CD14-positive monocyte (primary cell): Measurements from ENCODE around the gene CAV1. TPM values are rescaled to one million over a fixed set of nuclear protein-coding genes. Genes with fewer than 3 reads are reported as not detected.

Experiments
- DNase-seq, 3 donors: peaks; one replicate each; pipeline ENCODE4 v3.0.0-alpha.2; 2011 to 2022
- H2AFZ ChIP-seq: 2 replicates; pipeline ENCODE4 v1.6.0; 2012; ENCODE audit warnings: mild to moderate bottlenecking, low read depth, low read length, inconsistent platforms; ENCODE audit not compliant: insufficient read depth, poor library complexity, severe bottlenecking
- H3K27ac ChIP-seq, 2 donors: 1 replicate in 1 of 2; 2 replicates in 1 of 2; pipeline ENCODE4 v1.5.1; 2012 to 2013; ENCODE audit warnings: low read length in 2 of 2, control low read depth in 1 of 2, inconsistent platforms in 1 of 2, low read depth in 1 of 2, mild to moderate bottlenecking in 1 of 2
- H3K27me3 ChIP-seq, 2 donors: one replicate each; pipeline versions ENCODE4 v1.6.0 to v1.6.1; 2011 to 2013; ENCODE audit warnings: low read length in 2 of 2; ENCODE audit not compliant: control insufficient read depth in 2 of 2, insufficient read depth in 2 of 2
- H3K36me3 ChIP-seq, 2 donors: replicated peaks in 1 of 2; 1 replicate in 1 of 2; 2 replicates in 1 of 2; pipeline versions ENCODE4 v1.5.1 to v1.6.1; 2012 to 2013; ENCODE audit warnings: low read length in 2 of 2, control low read depth in 1 of 2, inconsistent platforms in 1 of 2, mild to moderate bottlenecking in 1 of 2; ENCODE audit not compliant: insufficient read depth in 2 of 2, control insufficient read depth in 1 of 2
- H3K4me1 ChIP-seq, 2 donors: 1 replicate in 1 of 2; 2 replicates in 1 of 2; pipeline versions ENCODE4 v1.5.1 to v1.6.1; 2012 to 2013; ENCODE audit warnings: low read length in 2 of 2, control low read depth in 1 of 2, inconsistent platforms in 1 of 2, mild to moderate bottlenecking in 1 of 2, moderate library complexity in 1 of 2; ENCODE audit not compliant: insufficient read depth in 2 of 2, control insufficient read depth in 1 of 2
- H3K4me2 ChIP-seq: replicated peaks from 2 replicates; pipeline ENCODE3; 2012; ENCODE audit warnings: low read length, moderate library complexity, mild to moderate bottlenecking; ENCODE audit not compliant: poor library complexity, severe bottlenecking; ENCODE audit errors: extremely low read depth
- H3K4me3 ChIP-seq, 3 experiments: fragments of 200-600 bp in 1 of 3; sonication (generic) in 1 of 3; replicated peaks in 1 of 3; 1 replicate in 2 of 3; 2 replicates in 1 of 3; pipeline ENCODE4 v1.5.1; 2011 to 2013; ENCODE audit warnings: low read length in 3 of 3, mild to moderate bottlenecking in 3 of 3, control low read depth in 2 of 3, low read depth in 2 of 3, inconsistent platforms in 1 of 3, moderate library complexity in 1 of 3
- H3K79me2 ChIP-seq: 2 replicates; pipeline ENCODE4 v1.6.0; 2012; ENCODE audit warnings: mild to moderate bottlenecking, control low read depth, inconsistent platforms, low read length, moderate library complexity; ENCODE audit not compliant: insufficient read depth
- H3K9ac ChIP-seq: 2 replicates; pipeline ENCODE4 v1.6.0; 2017; ENCODE audit warnings: low read length, mild to moderate bottlenecking; ENCODE audit not compliant: insufficient read depth, poor library complexity, severe bottlenecking
- H3K9me3 ChIP-seq, 2 donors: replicated peaks in 1 of 2; 1 replicate in 1 of 2; 2 replicates in 1 of 2; pipeline versions ENCODE4 v1.5.1 to v1.6.1; 2012 to 2013; ENCODE audit warnings: low read length in 2 of 2, control low read depth in 1 of 2; ENCODE audit not compliant: control insufficient read depth in 1 of 2, insufficient read depth in 1 of 2
- H4K20me1 ChIP-seq: 2 replicates; pipeline ENCODE4 v1.6.0; 2012; ENCODE audit warnings: mild to moderate bottlenecking, low read length, control low read depth, moderate library complexity; ENCODE audit not compliant: insufficient read depth
- H3K27ac Mint-ChIP-seq, 7 donors: one replicate each; pipeline ENCODE4 v1.8.0; 2020; ENCODE audit warnings: mild to moderate bottlenecking in 7 of 7, mixed read lengths in 7 of 7, moderate library complexity in 6 of 7, inconsistent platforms in 2 of 7
- H3K27me3 Mint-ChIP-seq, 3 donors: one replicate each; pipeline ENCODE4 v1.8.0; 2021 to 2022; ENCODE audit warnings: low read depth in 3 of 3, mild to moderate bottlenecking in 3 of 3, mixed read lengths in 3 of 3, moderate library complexity in 3 of 3, inconsistent platforms in 1 of 3
- H3K36me3 Mint-ChIP-seq, 2 donors: one replicate each; pipeline ENCODE4 v1.8.0; 2020; ENCODE audit warnings: mixed read lengths in 2 of 2, inconsistent platforms in 1 of 2, mild to moderate bottlenecking in 1 of 2
- H3K4me1 Mint-ChIP-seq: one replicate; pipeline ENCODE4 v1.8.0; 2020; ENCODE audit warnings: mild to moderate bottlenecking, mixed read lengths
- H3K4me3 Mint-ChIP-seq, 2 donors: one replicate each; pipeline ENCODE4 v1.8.0; 2020; ENCODE audit warnings: mild to moderate bottlenecking in 2 of 2, mixed read lengths in 2 of 2, moderate library complexity in 1 of 2
- H3K9me3 Mint-ChIP-seq, 7 donors: one replicate each; pipeline ENCODE4 v1.8.0; 2020 to 2022; ENCODE audit warnings: mixed read lengths in 7 of 7, mild to moderate bottlenecking in 6 of 7, moderate library complexity in 6 of 7, inconsistent platforms in 2 of 7
- WGBS: methylation state at CpG from one replicate; pipeline ENCODE4 v1.1.5; 2013; ENCODE audit warnings: missing lambda C conversion rate; ENCODE audit not compliant: insufficient coverage; 5-methylcytosine and 5-hydroxymethylcytosine counted together
- intact Hi-C, 2 donors: fragments of 100-400 bp; cut with micrococcal nuclease; formaldehyde crosslinking; loops; one replicate each; pipeline versions ENCODE4 v1.15.0 to v1.15.1; 2023
- polyA plus RNA-seq, 3 donors: library from polyadenylated mRNA; depleted of rRNA in 1 of 3; unstranded in 2 of 3; stranded (reverse) in 1 of 3; fragments of 300-500 nt in 2 of 3; fragments of >200 nt in 1 of 3; fragmentation: Illumina TruSeq in 2 of 3; gene quantifications; 1 replicate in 2 of 3; 2 replicates in 1 of 3; pipeline ENCODE4 v1.2.3, GENCODE V29; 2012 to 2021
- TF ChIP-seq, protein P1 (sequence below): fragments of 200-600 bp; IDR thresholded peaks from one replicate; pipeline ENCODE4 v1.8.0; 2022; ENCODE audit warnings: antibody characterized with exemption, mild to moderate bottlenecking

Gene CAV1
- polyA plus RNA-seq, 3 donors, result not detected

DNA sequence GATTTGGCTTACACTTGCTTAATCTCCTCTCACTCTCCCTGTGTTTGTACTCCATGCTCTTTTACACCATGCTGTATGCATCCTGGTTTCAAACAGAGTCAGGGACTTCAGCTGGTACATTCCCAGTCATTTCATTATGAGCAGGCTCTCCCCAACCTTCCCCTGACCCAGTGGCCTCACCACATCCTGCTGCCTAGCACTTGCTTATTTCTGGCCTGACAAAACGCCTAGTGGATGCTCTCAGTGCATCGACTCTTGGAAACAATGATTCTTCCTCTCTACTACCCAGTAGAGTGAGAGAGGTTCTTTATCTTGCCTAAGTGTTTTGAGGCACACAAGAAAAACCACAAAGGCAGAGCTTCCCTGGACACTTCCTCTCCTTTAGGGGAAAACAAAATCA is 63.4 kb downstream of the CAV1 start:
- intact Hi-C loops, result loop anchor here in 1 of 2 donors (5.0 kb wide), 1 partner anchor 326 kb away; no protein-coding TSS in a partner anchor
- no peaks in the 10 kb centered on the region for H3K9me3 Mint-ChIP-seq
- Histone ChIP-seq H3K9me3 (no peaks in the 10 kb centered on the region), H3K4me1 (peaks cover 20 to 30% of the 10 kb centered on the region in 2 donors), H3K9ac (no peak overlapping the region), H3K27me3 (peaks cover 18 to 21% of the 10 kb centered on the region in 2 donors), H2AFZ (no peak overlapping the region), H3K4me2 (peak overlapping the region; percentile 2), H3K79me2 (no peaks in the 10 kb centered on the region), H3K36me3 (no peaks in the 10 kb centered on the region), H3K27ac (no peak overlapping the region), H3K4me3 (no peak overlapping the region), H4K20me1 (no peaks in the 10 kb centered on the region)
- H3K36me3 Mint-ChIP-seq, result peaks cover 0 to 3% of the 10 kb centered on the region in 2 donors
- peak overlapping the region in 1 of 7 donors; percentile 68 for H3K27ac Mint-ChIP-seq
- no peak overlapping the region for H3K4me3 Mint-ChIP-seq
- peaks cover 29% of the 10 kb centered on the region for H3K4me1 Mint-ChIP-seq
- DNase-seq, result peak; percentile 17 to 23 (median 21)
- WGBS, result no CpG with 5 or more reads among the region's 2 CpGs
- peaks cover 6 to 16% (median 13%) of the 10 kb centered on the region in 3 donors for H3K27me3 Mint-ChIP-seq
- TF ChIP-seq, protein P1, sequence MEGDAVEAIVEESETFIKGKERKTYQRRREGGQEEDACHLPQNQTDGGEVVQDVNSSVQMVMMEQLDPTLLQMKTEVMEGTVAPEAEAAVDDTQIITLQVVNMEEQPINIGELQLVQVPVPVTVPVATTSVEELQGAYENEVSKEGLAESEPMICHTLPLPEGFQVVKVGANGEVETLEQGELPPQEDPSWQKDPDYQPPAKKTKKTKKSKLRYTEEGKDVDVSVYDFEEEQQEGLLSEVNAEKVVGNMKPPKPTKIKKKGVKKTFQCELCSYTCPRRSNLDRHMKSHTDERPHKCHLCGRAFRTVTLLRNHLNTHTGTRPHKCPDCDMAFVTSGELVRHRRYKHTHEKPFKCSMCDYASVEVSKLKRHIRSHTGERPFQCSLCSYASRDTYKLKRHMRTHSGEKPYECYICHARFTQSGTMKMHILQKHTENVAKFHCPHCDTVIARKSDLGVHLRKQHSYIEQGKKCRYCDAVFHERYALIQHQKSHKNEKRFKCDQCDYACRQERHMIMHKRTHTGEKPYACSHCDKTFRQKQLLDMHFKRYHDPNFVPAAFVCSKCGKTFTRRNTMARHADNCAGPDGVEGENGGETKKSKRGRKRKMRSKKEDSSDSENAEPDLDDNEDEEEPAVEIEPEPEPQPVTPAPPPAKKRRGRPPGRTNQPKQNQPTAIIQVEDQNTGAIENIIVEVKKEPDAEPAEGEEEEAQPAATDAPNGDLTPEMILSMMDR, result no peak

DNA sequence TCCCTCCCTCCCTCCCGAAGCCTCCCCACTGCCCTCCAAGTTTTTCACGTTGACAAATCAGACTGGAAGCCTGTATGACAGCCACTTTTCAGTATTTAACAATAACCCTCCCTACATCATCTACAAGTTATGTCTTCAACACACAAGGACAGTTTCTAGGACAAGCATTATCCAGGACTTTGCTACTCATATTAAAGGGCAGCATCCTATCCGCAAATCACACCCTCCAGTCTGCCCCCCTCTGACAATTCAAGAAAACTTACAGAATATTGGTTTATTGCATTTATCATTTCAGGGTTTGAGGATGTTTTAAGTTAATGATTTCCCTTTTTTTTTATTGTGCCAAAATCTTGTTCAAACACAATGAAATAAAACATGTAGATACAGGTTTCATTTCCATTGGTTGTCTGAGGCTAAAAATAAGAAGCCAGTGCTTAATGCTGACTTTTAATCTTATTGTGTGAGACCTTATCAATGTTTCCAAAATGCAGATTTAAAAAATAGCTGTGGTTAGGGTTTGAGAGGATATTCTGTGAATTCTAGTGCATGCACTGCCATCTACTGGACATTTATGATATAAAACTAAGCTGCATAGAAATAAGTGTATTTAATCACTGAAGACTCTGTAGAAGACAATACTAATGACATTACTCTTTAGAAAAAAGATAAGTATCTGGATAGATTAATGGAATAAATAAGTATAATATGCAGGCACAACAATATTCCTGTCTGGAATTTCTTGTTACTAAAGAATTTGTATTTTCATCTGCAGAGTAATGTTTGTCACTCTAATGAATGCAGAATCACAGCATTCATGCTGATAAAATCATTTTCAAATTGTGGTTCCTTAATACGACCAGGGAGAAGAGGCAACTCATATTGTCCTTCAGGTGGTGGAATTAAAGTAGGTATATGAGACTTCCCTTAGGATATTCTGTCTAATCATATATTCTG is 64.1 kb downstream of the CAV1 start:
- WGBS, result 6% methylated on average over 2 of the region's 4 CpGs
- intact Hi-C loops, result loop anchor here in 1 of 2 donors (5.0 kb wide), 1 partner anchor 327 kb away; no protein-coding TSS in a partner anchor

More for the DNA sequence above, 64.1 kb downstream of the CAV1 start:
- Histone ChIP-seq H3K9ac (no peak overlapping the region), H4K20me1 (no peaks in the 10 kb centered on the region), H2AFZ (no peak overlapping the region), H3K79me2 (no peaks in the 10 kb centered on the region), H3K27me3 (peaks cover 23 to 27% of the 10 kb centered on the region in 2 donors), H3K4me1 (peaks cover 20 to 30% of the 10 kb centered on the region in 2 donors), H3K27ac (no peak overlapping the region), H3K4me2 (peak overlapping the region; percentile 2), H3K4me3 (no peak overlapping the region), H3K36me3 (no peaks in the 10 kb centered on the region), H3K9me3 (no peaks in the 10 kb centered on the region)
- Mint-ChIP-seq H3K36me3 (peaks cover 0 to 3% of the 10 kb centered on the region in 2 donors), H3K9me3 (no peaks in the 10 kb centered on the region), H3K4me3 (no peak overlapping the region), H3K27ac (peak overlapping the region in 1 of 7 donors; percentile 17), H3K27me3 (peaks cover 8 to 21% (median 15%) of the 10 kb centered on the region in 3 donors), H3K4me1 (peaks cover 28% of the 10 kb centered on the region)
- TF ChIP-seq, protein P1, result peak; percentile 93
- DNase-seq, result peak in 2 of 3 donors; percentile 24 to 55
